ENCODE data around the gene RBM23. TPM values are rescaled to one million over a fixed set of nuclear protein-coding genes. Genes with fewer than 3 reads are reported as not detected.

Gene RBM23
- total and polyA plus RNA-seq, 10 of the 15 experiments (the other 5 are each of a cell fraction or from before 2014, with no cell fraction given): 54.0 to 72.6 (median 61.3) TPM

GRCh38 chr14:22846811-22847307, 72.1 kb downstream of the RBM23 start:
- no peak overlapping the region for H3K9ac ChIP-seq (ENCODE audit: control insufficient read depth, insufficient read depth, low read length)
- H3K4me3 ChIP-seq: no peak overlapping the region
- intact Hi-C loops (cut with micrococcal nuclease; ENCODE audit: unreplicated experiment): no loop called here
- SMC1A ChIA-PET (ENCODE audit: uncharacterized antibody, unreplicated experiment): no interaction called here
- no peak overlapping the region for H3K27ac ChIP-seq (ENCODE audit: control insufficient read depth, insufficient read depth)
- POLR2A ChIA-PET: no interaction called here
- H3K36me3 ChIP-seq (ENCODE audit: control insufficient read depth in 2 of 2, insufficient read depth in 2 of 2, low read length in 1 of 2): no peaks in the 10 kb centered on the region
- CTCF ChIA-PET: interaction anchor here (1.2 to 10.0 kb wide), 3 partner anchors 25 to 41 kb away, joined by 3 to 324 read pairs (median 3); partner anchors contain the start of gene SLC7A7
- no peaks in the 10 kb centered on the region for H4K20me1 ChIP-seq (ENCODE audit: control insufficient read depth, insufficient read depth)
- TF ChIP-seq FOXK2 (IDR thresholded peaks at IDR 0.05) (no peak), SRF (IDR thresholded peaks at IDR 0.05; ENCODE audit: low read depth in 2 of 2, low read length in 2 of 2) (no peak), IRF4 (IDR thresholded peaks at IDR 0.05; ENCODE audit: low read depth, low read length) (no peak)
- DNase-seq (ENCODE audit: low read depth, low spot score) (no peak), FAIRE-seq (no peak), ATAC-seq (no peak; the same call in 2 of the 3 replicates)
- H3K9me3 ChIP-seq (replicated peaks; ENCODE audit: control insufficient read depth, insufficient read depth, low read length): no peaks in the 10 kb centered on the region
- no TSS peak for BruUV-seq (replicated peaks)
- no peaks in the 10 kb centered on the region for H3K79me2 ChIP-seq (ENCODE audit: control insufficient read depth, insufficient read depth, low read length)
- H3K27me3 ChIP-seq (replicated peaks in 1 of 2; ENCODE audit: control insufficient read depth in 2 of 2, insufficient read depth in 2 of 2, low read length in 1 of 2): no peaks in the 10 kb centered on the region
- H2AFZ ChIP-seq (ENCODE audit: control insufficient read depth, low read depth, low read length): no peak overlapping the region
- 45% methylated on average over 10 of the region's 11 CpGs for WGBS (ENCODE audit: insufficient coverage, insufficient replicate concordance, low lambda C conversion rate, missing lambda C conversion rate)
- RAD21 ChIA-PET (ENCODE audit: unreplicated experiment): interaction anchor here (9.4 kb wide), 1 partner anchor 24 kb away, joined by 130 read pairs; no protein-coding TSS in a partner anchor
- in situ Hi-C loops (cut with MboI): loop anchor here (5.0 to 10.0 kb wide), 2 partner anchors 70 to 532 kb away; no protein-coding TSS in a partner anchor
- peaks cover 7% of the 10 kb centered on the region; the same call in 1 of the 2 replicates for H3K4me1 ChIP-seq (ENCODE audit: control insufficient read depth, insufficient read depth, low read length)
- H3K4me2 ChIP-seq (ENCODE audit: control insufficient read depth, insufficient read depth): no peak overlapping the region

GRCh38 chr14:22845821-22846625, 72.9 kb downstream of the RBM23 start:
- ChIA-PET RAD21 (ENCODE audit: unreplicated experiment) (no interaction called here), SMC1A (ENCODE audit: uncharacterized antibody, unreplicated experiment) (no interaction called here), CTCF (interaction anchor here (1.0 to 10.0 kb wide), 5 partner anchors 9 to 276 kb away, joined by 3 to 324 read pairs (median 8); partner anchors contain the start of gene SLC7A7), POLR2A (no interaction called here)
- no peaks in the 10 kb centered on the region for H3K36me3 ChIP-seq (ENCODE audit: control insufficient read depth in 2 of 2, insufficient read depth in 2 of 2, low read length in 1 of 2)
- no peak for TF ChIP-seq FOXK2 (IDR thresholded peaks at IDR 0.05)
- no peak for TF ChIP-seq BCL3 (IDR thresholded peaks at IDR 0.05; ENCODE audit: borderline replicate concordance, insufficient read depth, low read depth, low read length, poor library complexity, severe bottlenecking)
- 0 out of 2 replicates have a peak, but pooled peaks have one; percentile 26 for TF ChIP-seq NR2F1 (conservative IDR thresholded peaks at IDR 0.05)
- peak; percentile 52; the same call in 1 of the 2 replicates for TF ChIP-seq NR2C1 (IDR thresholded peaks at IDR 0.05)
- no peak for TF ChIP-seq WRNIP1 (IDR thresholded peaks at IDR 0.05; ENCODE audit: borderline replicate concordance, low read depth, low read length)
- H3K4me3 ChIP-seq: no peak overlapping the region
- H3K9ac ChIP-seq (ENCODE audit: control insufficient read depth, insufficient read depth, low read length): no peak overlapping the region
- H3K27ac ChIP-seq (ENCODE audit: control insufficient read depth, insufficient read depth): no peak overlapping the region
- no TSS peak for BruUV-seq (replicated peaks)
- no peak for DNase-seq (ENCODE audit: low read depth, low spot score)
- H3K9me3 ChIP-seq (replicated peaks; ENCODE audit: control insufficient read depth, insufficient read depth, low read length): no peaks in the 10 kb centered on the region
- WGBS (ENCODE audit: insufficient coverage, insufficient replicate concordance, low lambda C conversion rate, missing lambda C conversion rate): 73% methylated on average over 25 of the region's 26 CpGs
- H3K4me2 ChIP-seq (ENCODE audit: control insufficient read depth, insufficient read depth): no peak overlapping the region
- no peak overlapping the region for H2AFZ ChIP-seq (ENCODE audit: control insufficient read depth, low read depth, low read length)
- H4K20me1 ChIP-seq (ENCODE audit: control insufficient read depth, insufficient read depth): no peaks in the 10 kb centered on the region
- H3K27me3 ChIP-seq (replicated peaks in 1 of 2; ENCODE audit: control insufficient read depth in 2 of 2, insufficient read depth in 2 of 2, low read length in 1 of 2): no peaks in the 10 kb centered on the region
- no peaks in the 10 kb centered on the region for H3K79me2 ChIP-seq (ENCODE audit: control insufficient read depth, insufficient read depth, low read length)
- in situ Hi-C loops (cut with MboI) (loop anchor here (5.0 to 10.0 kb wide), 2 partner anchors 69 to 531 kb away; no protein-coding TSS in a partner anchor), intact Hi-C loops (cut with micrococcal nuclease; ENCODE audit: unreplicated experiment) (no loop called here)
- FAIRE-seq: no peak
- ATAC-seq: no peak
- H3K4me1 ChIP-seq (ENCODE audit: control insufficient read depth, insufficient read depth, low read length): peaks cover 4% of the 10 kb centered on the region; the same call in 1 of the 2 replicates

All from GM12878 (cell line).